Ureter (tissue), 1 donor: ENCODE data around the gene CD81. TPM values are rescaled to one million over a fixed set of nuclear protein-coding genes. Genes with fewer than 3 reads are reported as not detected.

Experiments used
- DNase-seq: peaks from one replicate; pipeline ENCODE4 v3.0.0-alpha.2; 2020; ENCODE audit warnings: low spot score
- total RNA-seq: library from RNA; stranded (reverse); gene quantifications from one replicate; pipeline ENCODE4 v1.2.4, GENCODE V29; 2023
- donor health status: DM: yes; HTN: yes; CAD: no.

Gene CD81
- total RNA-seq, 1 donor from 2014 or later, result 831 TPM

- DNase-seq, result no peak
These were observed 27.7 kb downstream of the CD81 start for GRCh38 chr11:2404735-2405196.

GRCh38 chr11:2406451-2406850 lies 29.3 kb downstream of the CD81 start:
- no peak for DNase-seq

GRCh38 chr11:2406878-2407410 lies 29.8 kb downstream of the CD81 start:
- DNase-seq, result no peak

- DNase-seq, result no peak
These were observed 31.6 kb downstream of the CD81 start for GRCh38 chr11:2408671-2409070.

- no peak for DNase-seq
These were observed 32.0 kb downstream of the CD81 start for GRCh38 chr11:2409126-2409525.

- no peak for DNase-seq
These were observed 32.7 kb downstream of the CD81 start for GRCh38 chr11:2409611-2410468.

GRCh38 chr11:2410616-2411015 lies 33.5 kb downstream of the CD81 start:
- DNase-seq, result no peak

GRCh38 chr11:2411446-2412305 lies 34.6 kb downstream of the CD81 start:
- no peak for DNase-seq

- no peak for DNase-seq
These were observed 35.2 kb downstream of the CD81 start for GRCh38 chr11:2412323-2412722.

GRCh38 chr11:2413742-2414579 lies 36.9 kb downstream of the CD81 start:
- no peak for DNase-seq

GRCh38 chr11:2414616-2415015 lies 37.5 kb downstream of the CD81 start:
- no peak for DNase-seq

GRCh38 chr11:2415171-2415570 lies 38.1 kb downstream of the CD81 start:
- no peak for DNase-seq

GRCh38 chr11:2415601-2416380 lies 38.7 kb downstream of the CD81 start:
- DNase-seq, result no peak

- DNase-seq, result no peak
These were observed 39.7 kb downstream of the CD81 start for GRCh38 chr11:2416765-2417164.

GRCh38 chr11:2417856-2418692 lies 41.0 kb downstream of the CD81 start:
- DNase-seq, result no peak

- DNase-seq, result no peak
These were observed 41.7 kb downstream of the CD81 start for GRCh38 chr11:2418693-2419360.

GRCh38 chr11:2419638-2420501 lies 42.8 kb downstream of the CD81 start:
- peak; percentile 85 for DNase-seq
